DMS153 (cell line): ENCODE measurements around the gene SLC5A12.

Source experiments
- DNase-seq: peaks from one replicate; lab custom pipeline; 2025; lab: John Stamatoyannopoulos, UW

Gene SLC5A12

DNA sequence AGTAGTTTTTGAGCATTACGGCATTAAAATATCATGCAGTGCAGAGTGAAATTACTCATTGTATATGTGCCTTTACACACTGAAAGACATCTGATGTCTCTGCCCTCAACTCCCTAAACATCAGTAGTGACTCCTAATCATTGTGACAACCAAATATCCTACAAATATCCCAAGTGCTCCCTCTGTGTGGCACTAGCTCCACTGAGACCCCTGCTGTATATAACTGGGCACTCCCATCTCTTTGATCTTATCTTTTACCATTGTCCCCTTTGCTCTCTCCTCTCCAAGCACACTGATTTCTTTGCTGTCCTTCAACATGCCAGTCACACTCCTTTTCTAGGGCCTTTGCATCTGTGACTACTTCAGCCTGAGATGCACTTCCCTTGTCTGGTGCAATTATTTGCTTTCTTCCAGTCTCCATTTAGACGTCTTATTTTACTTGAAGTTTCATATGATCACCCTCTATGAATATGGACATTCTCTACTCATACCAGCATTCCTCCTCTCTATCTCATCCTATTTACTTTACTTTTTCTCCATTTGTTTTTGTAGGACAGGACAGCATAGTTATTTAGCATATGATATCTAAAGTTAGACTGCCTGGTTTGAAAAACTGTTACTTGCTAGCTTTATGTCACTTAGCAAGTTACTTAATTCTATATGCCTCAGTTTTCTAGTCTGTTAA is 2.4 kb downstream of the SLC5A12 start:
- no peak for DNase-seq

DNA sequence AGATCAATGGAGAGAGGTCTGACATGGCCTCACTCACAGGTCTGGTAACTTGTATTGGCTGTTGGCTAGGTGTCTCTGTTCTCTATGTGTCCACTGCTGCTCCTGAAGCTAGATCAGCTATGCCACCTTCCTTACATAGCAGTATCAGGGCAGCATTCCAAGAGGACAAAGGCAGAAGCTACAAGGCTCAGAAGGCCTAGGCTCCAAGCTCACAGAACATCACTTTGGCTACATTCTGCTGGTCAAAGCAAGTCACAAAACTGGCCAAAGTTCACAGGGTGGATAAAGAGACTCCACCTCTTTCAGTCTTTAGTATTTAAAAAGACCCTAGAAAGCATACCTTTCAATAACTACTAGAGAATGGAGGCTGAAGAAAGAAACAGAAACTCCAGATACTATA is 4.1 kb downstream of the SLC5A12 start:
- no peak for DNase-seq

DNA sequence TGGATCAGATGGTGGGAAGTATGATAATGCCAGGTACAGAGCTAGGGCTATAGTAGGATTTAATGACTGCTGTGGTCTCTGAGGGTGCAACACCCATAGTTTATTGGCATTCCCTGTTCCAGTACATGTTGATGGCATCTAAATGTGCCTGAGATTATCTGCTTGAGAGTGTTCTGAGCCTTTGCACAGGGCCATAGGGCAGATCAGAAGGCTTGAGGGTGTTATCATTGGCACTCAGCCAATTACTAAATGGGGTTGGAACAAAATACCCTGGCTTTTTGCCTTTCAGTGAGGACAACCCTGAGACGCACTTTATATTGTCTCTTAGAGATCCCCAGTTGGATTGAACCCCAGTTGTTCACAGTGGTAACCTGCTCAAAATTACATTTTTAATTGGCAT is 6.7 kb downstream of the SLC5A12 start:
- DNase-seq, result peak; percentile 1

DNA sequence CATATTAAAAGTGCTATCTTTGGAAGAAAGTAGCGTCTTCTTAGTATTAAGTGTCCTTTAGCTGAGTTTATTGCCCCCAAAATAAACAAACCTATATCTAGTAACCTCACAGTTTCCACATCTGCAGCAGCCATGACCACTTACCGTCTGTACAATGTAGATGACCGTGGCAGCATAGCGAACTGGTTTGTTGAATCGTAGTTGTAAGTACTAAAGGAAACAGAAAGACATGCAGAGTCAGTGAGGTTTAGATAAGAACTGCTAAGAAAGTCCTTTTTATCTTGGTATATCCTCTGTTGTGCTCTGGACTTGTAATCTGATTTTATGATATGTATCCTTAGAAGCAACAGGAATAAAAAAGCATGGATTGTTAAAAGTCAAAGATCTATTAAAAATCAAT is 9.4 kb downstream of the SLC5A12 start:
- no peak for DNase-seq

DNA sequence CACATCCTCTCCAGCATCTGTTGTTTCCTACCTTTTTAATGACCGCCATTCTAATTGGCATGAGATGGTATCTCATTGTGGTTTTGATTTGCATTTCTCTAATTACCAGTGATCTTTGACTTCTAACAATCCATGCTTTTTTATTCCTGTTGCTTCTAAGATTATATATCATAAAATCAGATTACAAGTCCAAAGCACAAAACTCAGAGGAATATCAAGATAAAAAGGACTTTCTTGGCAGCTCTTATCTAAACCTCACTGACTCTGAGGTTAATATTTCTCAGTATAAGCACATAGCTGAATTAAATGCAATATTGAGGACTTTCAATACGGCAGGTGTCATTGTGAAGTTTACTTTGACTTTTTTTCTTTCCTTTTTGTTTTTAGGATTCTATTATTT is 11.4 kb downstream of the SLC5A12 start:
- DNase-seq, result no peak

DNA sequence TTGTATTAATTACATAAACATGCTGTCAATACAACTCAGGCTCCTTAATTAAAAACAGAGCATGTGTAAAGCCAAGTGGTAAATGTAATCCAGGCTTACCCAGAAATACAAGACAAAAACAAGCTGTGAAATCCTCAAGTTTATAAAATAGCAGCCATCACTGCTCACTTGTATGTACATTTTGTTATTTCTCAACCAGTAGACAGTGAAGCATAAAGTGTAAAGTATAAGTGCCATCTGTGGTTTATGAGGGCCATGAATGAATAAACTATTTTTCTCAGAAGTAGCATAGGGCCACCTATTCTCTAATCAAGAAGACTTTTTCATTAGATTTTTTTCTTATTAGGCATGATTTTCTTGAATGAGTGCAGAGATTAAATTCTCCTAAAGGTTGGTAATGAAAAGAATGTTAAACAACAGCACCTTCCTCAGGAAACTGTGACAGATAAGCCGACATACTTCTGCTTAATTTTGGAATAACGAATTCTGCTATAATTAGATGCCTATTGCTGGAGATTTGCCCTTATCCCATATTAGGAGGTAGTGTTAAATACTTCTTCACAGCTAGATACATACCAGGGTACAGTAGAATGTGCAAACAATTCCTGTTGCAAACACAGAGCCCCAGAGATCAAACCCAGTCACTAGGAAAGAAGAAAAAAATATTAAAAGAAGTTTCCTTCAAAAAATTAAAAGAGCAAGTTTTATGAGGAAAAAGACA is 13.0 kb downstream of the SLC5A12 start:
- no peak for DNase-seq

DNA sequence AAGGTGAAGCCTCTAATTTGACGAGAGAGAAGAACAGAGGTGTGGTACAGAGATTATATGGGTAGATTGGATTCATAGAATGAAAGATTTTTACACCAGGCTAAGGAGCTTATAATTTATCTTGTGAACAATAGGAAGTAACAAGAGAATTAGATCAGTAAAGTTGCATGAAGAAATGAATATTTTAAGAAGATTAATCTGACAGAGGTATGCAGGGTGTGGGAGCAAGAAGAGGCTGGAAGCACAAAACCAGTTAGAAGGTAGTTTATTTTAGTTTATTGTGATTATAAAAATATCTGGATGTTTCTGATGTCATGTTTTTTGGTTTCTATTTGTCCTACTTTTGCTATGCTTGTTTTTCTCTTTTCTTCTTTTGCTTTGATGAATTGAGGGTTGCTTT is 15.7 kb downstream of the SLC5A12 start:
- no peak for DNase-seq

DNA sequence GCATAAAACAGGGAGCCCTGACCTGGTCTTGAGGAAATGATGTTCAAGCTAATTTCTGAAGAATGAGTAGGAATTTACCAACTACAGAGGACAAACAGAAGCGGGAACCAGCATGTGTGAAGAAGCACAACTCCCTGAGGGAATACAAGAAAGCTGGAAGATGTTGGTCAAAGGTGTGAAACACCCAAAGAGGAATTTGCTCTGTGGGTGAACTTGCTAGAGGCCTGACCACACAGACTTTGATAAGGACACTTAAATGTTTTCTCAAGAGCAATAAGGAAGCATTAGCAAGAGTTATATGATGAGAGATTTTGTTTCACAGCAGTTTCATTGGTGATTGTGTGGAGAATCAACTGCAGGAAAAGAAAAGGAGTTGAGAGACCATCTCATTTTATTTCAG is 17.6 kb downstream of the SLC5A12 start:
- DNase-seq, result no peak

DNA sequence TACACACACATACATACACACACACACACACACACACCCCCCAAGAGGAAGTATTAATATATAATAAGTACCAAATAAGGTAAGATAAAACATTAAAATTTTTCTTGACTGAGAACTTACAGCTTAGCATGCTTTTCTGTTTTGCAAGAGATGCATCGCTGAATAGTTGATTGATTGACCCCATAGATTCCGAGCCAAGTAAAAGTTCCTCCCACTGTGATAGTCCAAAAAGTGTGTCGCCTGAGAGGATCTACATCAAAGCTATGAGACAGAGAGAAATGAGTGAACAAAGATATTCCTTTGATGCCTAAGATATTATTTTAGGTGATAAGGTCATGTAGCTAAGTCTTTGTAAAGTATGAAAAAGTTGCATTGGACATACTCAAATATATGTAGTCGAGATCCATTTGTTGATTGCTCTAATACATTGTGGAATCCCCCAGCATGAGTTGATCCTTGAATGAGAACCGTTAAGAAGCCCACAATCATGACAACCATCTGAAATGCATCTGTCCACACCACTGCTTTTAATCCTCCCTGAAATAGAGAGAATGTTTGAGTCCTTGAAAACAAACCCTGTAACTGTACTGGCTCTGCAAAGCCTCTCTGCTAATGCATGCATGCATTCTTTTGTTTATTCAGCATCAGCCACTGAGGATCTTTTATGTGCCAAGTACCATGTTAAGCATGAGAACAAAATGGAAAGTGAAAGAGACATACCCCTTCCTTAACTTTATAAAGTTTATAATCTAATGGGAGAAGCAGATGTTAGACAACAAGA is 18.3 kb downstream of the SLC5A12 start:
- no peak for DNase-seq

DNA sequence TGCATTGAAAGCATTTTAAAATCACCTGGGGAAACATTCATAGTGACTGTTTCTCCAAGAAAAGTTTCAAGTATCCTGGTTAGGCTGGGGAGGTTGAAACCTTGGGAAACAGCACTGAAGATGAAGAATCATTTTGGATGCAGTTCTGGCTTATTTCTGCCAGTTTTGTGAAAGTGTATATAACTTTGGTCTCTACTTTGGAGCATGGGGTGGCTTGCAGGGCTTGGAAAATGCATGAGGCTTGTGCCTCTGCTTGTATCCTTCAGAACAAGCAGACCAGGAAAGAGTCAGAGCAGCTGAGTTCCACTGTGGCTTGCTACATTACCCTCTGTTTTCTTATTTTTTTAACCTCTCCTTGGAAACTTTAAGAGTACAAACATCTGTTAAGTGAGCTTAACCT is 19.5 kb downstream of the SLC5A12 start:
- DNase-seq, result no peak

DNA sequence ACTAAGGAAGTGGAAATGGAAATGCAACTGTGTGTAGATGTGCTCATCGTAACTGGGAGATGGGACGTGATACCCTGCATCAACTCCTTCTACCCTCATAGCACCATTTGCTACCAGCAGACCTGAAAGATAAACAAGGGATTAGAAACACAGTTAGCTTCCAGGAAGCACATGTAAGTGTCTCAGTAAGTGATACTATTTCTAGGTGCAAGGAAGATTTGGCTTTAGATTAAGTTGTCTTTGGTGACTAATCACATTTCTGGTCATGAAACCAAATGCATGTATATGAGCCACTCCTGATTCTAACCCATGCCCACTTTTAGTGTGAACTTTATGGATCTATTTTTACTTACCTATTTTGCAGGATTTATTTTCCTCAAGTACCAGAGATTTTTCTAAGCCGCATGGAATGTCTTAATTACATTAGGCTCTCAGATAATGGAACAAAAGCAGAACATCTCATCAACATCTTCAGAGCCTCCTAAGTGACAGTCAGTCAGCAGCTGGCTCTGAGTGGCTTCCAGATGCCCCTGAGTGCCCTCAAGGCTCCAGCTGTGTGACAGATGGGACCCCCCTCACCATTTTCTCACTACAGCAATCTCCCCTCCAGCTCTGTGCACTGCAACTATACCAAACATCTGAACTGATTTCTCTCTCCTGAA is 21.2 kb downstream of the SLC5A12 start:
- no peak for DNase-seq

DNA sequence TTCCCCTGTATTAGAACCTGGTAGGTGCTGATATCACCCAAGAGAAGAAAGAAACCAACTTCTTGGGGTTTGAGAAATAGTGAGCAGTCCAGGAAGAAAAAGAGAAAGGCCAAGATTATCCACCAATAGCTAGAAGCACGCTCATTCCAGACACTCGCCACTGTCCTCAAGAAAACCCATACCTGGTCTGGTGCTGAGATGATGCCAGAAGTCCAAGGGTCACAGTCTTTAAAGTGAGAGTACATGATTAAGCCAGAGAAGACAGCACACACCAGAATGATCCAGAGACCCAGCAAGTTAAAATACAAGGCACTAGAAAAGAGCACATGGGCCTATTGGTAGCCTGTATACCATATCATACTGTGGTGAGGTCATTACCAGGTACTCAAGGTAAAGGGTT is 23.6 kb downstream of the SLC5A12 start:
- no peak for DNase-seq

DNA sequence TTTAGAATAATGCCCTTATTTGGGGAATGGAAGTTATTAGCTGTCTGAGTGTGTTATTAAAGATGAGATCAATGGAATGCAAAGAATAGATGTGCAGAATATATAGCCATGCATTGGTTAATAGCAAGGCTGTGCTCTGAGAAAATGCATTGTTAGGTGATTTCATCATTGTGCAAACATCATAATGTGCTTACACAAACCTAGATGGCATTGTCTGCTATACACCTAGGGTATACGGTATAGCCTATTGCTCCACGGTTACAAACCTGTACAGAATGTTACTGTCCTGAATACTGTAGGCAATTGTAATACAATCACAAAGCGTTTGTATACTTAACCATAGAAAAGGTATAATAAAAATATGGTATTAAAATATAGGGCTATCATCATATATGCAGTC is 25.5 kb downstream of the SLC5A12 start:
- peak; percentile 39 for DNase-seq

DNA sequence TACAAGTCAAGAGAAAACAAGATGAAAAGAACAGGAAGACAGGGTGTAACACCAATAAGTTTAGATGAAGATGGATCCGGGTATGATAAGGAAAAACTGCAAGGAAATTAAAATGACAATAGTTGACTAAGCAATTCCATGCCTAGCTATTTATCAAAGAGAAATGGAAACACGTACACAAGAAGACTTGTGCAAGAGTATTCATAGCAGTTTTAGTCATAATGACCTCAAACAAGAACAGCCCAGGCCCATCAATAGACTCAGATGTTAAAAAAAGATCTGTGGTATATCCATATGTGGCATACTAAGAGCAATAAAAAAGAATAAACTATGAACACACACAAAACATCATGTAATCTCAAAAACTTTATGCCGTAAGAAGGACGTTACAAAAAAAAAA is 33.2 kb downstream of the SLC5A12 start:
- no peak for DNase-seq

DNA sequence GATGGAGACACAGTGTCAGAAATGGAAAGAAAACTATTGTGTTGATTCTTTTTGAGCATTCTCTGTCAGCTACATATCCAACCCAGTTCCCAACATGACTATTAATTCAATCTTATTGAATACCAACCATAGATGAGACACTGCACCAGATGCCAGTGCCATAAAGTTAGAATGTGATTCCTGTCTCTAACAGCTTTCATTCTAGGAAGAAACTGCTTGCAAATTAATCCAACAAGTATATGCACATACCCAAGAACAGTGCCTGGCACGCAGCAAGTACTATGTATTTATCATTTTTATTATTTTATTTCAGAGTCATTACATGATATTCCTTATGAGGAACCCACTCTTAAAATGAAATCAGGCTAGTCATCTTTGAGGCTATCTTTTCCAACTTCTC is 34.5 kb downstream of the SLC5A12 start:
- no peak for DNase-seq

DNA sequence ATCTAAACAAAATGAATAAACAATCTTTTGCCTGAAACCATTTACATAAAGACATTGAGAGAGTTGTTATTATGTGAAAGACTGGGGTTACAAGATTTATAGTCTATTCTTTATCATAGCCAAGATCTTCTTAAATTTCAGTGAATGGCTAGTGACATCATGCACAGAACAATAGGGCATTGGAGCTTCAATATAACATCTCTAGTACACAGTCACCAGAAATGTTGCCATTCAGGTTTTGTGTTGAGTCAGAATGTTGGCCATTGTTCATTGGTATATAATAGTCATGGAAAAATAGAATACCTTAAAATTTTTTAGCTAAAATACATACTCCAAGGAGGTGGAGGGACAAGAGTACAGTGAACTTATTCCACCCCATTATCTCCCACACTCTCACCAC is 44.3 kb downstream of the SLC5A12 start:
- DNase-seq, result no peak

DNA sequence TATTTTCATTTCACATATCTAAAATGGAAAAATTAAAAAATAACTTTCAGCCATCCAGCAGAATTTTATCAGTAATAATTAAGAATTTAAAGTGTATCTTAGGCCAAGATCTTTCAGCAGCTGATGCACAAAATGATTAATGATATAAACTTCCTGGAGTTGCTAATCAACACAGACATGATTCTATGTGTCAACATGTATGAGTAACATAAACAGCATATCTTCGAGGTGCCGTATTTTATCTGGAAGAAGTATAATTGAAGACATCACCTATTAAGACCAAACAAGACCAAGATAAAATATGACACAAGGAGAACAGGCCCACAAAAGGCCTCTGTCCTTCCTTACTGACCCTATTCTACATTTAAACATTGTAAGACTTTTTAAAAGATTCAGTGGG is 45.2 kb downstream of the SLC5A12 start:
- no peak for DNase-seq

DNA sequence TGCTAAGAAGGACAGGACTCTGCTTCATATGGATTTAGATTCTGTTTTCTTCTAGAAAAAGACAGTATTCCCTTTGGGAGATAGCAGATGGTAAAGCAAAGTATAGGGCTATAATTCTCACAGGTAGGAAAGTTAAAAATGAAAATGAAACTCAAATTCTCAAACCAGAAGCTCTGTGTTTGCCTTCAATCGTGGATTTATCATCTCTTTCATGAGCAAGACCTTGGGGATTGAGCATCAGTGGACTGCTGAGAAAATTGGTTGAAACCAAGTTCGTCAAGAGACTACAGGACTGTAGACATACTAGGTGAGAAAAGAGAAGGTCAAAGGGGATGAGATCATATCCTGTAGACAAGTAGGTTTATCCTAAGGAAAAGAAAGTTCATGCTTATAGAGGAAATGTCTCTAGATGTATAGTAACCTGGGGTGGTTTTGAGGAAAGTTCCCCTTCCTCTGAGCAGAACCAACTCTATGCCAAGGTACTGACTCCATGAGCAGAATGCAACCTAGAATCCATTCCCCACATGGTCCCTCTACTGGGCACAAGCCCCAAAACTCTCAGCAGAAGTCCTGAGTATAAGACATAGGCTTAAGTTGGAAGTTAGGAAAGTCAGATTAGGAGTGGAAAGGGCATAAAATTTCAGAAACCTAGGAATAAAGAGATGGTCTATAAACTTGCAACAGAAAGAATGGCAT is 46.5 kb downstream of the SLC5A12 start:
- no peak for DNase-seq

DNA sequence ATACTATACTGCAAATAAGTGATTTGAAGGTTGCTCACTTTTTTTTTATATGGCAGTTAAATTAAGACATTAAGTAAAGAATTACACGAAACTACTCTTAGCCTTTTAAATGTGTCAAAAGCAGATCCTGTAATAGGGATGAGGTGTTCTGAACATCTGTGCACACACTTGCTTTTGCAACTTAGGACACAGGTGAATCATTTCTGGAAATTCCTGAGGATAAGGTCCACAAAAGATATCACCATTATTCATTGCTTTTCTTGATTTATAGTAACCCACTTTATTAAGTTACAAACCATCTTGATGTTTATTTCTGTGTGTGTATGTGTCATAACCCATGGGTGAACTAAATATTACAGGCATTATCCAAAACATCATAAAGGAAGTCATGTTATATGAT is 55.9 kb downstream of the SLC5A12 start:
- no peak for DNase-seq

DNA sequence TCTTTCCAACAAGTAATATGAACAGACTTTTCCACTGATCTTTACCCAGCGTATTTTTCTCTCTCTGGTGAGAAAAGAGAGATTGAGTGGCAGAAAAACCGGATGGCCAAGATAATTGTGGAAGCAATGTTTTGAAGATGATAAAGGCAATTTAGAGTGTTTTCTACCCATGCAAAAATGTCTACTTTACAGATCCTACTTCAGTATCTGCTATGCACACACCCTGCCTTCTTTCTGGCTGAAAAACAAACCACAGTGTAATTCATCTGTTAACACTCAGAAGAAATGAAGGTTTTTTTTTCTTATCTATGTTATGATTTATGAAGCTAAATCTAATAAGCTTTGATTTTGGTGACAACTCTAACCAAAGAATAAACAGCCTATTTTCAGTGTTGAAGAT is 56.8 kb downstream of the SLC5A12 start:
- no peak for DNase-seq

DNA sequence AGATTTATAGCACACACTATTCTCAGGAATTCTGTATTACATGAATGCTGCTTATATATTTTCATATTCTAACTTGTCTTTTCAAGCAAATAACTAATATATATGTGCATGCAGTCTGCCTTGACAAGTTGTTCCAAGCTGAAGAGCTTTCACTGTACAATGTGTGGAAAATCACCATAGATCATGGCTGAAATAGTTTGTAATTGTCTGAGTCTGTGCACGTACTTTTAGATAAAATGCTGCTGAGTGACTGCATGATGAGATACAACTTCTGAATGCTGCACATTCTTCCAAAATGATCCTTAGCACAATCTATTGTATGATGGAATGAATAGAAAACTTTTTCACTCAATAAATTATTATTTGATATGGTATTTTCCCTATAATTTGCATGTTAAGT is 58.9 kb downstream of the SLC5A12 start:
- DNase-seq, result no peak

DNA sequence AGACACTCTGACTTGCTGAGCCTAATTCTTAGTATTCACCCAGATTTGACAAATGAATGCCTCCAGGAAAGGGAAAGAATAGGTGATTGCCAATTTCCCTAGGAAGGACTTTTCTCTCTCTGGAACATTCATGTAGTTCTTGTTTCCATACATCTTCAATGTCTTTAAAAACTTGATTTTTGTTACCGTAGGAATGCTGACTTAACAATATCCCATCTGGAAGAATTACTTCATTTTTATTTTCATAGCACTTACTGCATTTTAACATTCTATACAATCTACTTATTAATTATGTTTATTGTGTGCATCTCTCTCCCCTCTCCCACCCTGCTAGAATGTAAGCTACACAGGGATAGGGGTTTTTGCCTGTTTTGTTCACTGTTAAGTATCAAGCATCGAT is 66.6 kb downstream of the SLC5A12 start:
- DNase-seq, result no peak
